Iris pigment epithelial cell (primary cell): ENCODE results near the gene SIGLEC10.
"Not testable (repeated sequence)": the region's sequence is repeated elsewhere in the genome, so short reads cannot be mapped to it uniquely, and the experiment has no call there.

ENCODE experiments used
- DNase-seq: peaks from one replicate; pipeline ENCODE4 v3.0.0-alpha.2; 2011; ENCODE audit warnings: low read depth

The SIGLEC10 gene

GRCh38 chr19:51439021-51439465, 21.6 kb upstream of the SIGLEC10 start:
- DNase-seq = peak; percentile 23

DNA sequence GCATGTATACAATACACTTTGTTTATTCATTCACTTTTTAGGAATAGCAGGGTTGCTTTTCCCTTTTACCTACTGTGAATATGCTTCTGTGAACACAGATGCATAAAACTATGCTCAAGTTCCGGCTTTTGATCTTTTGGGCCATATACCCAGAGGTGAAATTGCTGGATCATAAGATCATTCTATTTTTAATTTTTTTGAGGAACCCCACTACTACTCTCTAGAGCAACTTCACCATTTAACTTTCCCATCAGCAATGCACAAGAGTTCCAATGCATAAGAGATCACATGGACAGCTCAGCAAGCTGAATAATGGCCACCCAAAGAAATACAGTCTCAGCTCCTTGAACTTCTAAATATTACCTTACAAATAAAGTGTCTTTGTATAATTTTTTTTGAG, 17.0 kb upstream of the SIGLEC10 start:
- no peak for DNase-seq

- DNase-seq = no peak
Measured at GRCh38 chr19:51433043-51433442, 15.6 kb upstream of the SIGLEC10 start.

DNA sequence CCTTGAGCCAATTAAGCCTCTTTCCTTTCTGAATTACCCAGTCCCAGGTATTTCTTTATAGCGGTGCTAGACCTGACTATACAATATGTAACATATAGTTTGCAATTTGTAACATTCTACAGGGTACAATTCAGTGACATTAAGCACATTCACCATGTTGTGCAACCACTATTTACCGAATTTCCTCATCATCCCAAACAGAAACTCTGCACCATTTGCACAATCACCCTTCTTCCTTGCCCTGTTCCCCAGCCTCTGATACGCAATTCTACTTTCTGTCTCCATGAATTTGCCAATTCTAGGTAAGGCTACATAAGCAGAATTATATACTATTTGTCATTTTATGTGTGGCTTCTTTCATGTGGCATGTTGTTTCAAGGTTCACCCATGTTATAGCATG, 13.7 kb upstream of the SIGLEC10 start:
- DNase-seq = no peak

DNA sequence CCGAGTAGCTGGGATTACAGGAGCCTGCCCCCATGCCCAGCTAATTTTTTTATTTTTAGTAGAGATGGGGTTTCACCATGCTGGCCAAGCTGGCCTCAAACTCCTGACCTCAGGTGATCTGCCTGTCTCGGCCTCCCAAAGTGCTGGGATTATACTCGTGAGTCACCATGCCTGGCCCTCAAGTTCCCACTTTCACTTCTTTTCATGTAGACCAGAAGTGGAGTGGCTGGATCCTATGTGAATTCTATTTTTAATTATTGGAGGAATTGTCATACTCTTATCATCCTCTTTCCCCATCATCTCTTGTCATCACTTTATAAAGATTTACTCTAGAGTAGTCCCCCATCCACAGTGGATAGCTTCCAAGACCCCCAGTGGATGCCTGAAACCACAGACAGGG, 12.8 kb upstream of the SIGLEC10 start:
- DNase-seq = no peak

DNA sequence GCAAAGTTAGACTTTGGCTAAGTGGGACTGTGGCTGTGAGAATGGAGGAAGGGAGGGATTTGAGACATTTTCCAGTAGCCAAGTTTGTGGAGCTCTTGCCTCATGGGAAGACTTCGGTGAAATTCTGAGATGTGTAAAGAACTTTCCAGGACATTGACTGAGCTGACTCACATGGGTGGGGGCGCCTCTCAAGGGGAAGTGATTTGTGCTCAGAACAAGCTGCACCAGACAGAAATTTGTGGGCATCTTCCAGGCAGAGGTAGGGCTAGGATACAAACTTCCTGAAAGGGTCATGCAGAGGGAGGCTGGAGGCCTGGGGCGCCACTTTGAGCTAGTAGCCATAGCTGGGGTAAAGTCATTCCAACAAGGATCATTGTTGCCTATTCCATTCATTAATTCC, 9.8 kb upstream of the SIGLEC10 start:
- no peak for DNase-seq

GRCh38 chr19:51422053-51422448, 4.6 kb upstream of the SIGLEC10 start:
- peak; percentile 59 for DNase-seq

DNA sequence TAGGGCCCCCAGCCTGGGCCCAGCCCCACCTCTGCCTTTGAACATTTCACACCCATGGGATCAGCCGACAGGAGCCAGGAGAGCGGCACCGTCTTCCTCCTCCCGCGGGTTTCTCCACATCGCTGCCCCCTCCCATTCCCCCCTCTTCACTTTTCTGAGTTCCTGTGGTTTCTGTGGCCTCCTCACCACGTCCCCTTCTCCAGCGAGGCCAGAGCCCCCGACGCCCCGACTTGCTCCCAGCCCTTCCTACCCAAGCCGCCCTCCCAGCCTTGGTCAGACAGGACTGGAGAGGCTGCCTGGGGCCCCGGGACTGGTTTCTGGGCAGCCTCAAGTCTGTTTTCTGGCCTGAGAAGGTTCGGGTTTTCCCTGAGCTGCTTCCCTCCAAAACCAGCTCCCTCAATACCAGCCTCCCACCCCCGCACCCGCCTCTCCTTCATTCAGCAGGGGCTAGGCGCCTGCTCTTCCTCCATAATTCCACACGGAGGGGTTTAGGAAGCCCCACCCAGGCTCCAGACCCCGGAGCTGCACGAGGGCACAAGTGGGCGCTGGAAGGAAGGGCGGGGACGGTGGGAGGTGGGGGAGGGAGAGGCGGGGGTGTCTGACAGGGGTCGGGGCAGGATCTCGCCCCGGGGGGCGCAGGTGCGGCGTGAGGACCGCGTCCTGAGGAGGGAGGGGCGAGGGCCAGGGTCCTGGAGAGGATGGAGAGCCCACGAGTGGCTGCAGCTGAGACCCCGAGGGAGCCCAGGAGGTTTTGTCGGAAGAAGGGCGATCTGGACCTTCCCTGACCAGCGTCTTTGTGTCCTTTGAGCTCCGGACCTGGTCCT, 4.0 kb upstream of the SIGLEC10 start:
- no peak for DNase-seq

DNA sequence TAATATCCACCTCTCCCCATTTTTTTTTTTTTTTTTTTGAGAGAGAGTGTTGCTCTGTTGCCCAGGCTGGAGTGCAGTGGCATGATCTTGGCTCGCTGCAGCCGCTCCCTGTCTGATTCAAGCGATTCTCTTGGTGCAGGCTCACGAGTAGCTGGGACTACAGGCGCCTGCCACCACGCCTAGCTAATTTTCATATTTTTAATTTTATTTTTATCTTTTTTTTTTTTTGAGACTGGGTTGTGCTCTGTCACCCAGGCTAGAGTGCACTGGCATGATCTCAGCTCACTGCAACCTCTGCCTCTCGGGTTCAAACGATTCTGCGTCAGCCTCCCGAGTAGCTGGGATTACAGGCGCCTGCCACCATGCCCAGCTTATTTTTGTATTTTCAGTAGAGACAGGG, 3.1 kb upstream of the SIGLEC10 start:
- DNase-seq = not testable (repeated sequence)

- no peak for DNase-seq
Measured at GRCh38 chr19:51418707-51419106, 1.3 kb upstream of the SIGLEC10 start.

DNA sequence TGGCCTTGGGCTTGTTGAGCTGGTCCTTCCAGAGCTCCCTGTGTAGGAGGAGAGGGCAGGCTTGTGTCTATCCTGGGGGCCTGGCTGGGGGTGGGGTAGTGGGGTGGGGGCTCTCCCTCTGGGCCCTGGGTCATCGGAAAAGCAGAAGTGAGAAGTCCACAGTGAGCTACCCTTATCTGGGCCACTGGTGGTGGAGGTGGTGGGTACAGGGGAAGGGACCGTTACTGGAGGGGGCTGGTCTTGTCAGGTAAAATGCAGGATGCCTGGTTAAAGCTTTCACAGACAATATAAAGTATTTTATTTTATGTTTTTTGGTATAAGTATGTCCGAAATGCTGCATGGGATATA, 342 bp upstream of the SIGLEC10 start:
- DNase-seq = no peak

GRCh38 chr19:51416422-51416821, 1.0 kb downstream of the SIGLEC10 start:
- not testable (repeated sequence) for DNase-seq

DNA sequence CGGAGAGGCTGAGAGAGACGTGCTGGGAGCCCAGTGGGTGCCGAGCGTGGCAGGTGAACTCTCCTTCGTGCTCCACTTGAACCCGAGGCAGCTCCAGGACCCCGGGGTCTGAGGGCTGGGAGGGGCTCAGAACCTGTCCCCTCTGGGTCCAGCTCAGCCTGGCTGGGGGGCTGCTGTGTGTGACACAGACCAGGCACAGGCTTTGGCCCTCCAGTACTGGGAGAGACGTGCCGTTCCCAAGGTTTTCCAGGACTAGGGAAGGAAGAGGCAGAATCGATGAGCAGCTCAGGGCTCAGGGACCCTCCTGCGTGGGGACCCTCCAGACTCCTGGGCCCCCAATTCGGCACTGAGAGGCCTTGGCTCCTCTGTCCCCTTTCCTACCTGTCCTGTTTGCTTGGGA, 2.3 kb downstream of the SIGLEC10 start:
- no peak for DNase-seq

DNA sequence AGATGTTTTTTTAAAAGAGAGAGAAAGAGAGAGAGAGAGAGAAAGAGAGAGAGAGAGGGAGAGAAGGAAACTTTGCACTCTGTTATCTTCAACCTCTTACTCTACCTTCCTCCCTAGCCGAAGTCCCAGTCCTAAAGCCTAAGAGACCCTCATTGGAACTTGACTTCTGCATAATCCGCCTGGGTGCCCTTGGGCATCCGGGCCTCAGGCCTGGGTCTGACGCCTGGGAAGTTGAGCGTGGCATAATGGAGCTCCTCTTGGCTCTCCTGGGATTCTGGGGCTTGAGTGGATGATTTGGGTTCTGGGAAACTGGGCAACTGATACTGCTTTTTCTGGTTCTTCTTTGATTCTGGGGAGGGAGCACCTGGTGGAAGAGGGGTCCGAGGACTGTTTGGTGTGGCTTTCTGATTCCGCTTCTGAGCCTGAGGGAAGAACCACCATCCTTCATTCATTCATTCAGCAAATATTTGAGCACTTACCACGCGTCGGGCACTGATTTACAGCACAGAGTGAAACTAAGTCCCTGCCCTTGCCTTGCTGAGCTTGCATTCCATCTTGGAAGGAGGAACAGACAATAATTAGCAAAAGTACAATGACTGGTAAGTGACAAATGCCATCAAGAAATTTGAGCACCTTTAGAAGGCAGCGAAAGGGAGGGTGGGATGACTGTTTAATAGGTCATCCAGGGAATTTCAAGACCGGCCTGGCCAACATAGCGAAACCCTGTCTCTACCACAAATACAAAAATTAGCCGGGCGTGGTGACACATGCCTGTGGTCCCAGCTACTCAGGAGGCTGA, 6.3 kb downstream of the SIGLEC10 start:
- DNase-seq = no peak

DNA sequence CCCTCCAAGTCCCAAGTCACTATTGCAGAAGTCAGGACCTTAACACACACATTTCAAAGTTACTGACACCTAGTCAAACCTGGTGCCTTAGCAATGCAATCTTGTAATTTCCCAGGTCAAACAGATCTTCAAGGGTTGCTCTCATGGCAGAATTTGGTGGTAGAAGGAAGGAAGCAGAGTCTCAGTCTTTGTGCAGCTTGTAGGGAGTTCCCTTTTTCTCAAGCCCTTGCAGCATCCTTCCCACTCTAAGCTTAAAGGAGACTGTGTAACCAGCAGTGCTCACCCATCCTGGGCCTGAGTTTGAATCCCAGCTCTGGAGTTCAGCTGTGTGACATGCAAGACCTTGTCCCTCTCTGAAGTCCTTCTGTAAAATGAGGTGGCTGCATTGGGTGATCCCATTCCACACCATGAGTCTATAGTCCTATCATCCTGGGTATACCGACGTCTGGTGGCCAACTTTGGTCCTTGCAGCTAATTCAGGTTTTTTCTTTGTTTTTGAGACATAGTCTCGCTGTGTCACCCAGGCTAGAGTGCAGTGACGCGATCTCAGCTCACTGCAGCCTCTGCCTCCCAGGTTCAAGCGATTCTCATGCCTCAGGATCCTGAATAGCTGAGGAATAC, 9.8 kb downstream of the SIGLEC10 start:
- DNase-seq = peak; percentile 15

DNA sequence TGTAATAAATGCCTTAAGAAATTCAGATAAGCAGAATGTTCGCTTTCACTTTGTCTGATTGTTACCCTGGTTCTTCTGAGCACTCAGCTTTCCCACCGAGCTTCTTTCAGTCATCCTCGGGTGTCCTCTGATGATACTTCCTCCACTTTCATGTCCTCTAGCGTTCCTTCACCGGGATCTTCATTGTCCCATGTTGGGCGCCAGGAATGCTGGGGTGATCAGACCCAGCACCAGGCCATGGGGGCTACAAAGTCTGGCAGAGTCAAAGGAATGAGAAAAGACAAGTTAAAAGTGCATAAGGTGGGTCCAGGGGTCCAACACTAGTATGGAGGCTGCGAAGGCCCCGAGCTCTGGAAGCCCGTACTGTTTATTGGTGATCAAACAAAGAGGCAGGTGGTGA, 15.3 kb downstream of the SIGLEC10 start:
- DNase-seq = no peak

DNA sequence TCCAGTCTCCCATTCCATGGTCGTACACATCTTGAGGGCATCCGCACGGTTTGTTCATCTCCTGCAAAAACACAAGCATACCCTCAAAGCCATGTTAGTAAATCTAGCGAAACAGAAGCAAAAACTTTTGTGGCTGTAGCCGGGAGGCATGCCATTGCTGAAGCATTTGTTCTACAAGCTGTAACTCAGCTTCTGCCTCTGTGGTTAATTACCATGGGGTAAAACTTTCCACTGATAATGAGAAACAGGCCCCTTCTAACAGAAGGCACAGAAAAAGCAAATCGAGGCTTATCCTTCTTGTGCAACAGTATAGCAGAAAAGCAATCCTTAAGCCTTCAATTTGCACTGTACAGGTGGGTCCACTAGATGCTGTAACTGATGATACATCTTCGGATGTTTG, 17.5 kb downstream of the SIGLEC10 start:
- DNase-seq = not testable (repeated sequence)

DNA sequence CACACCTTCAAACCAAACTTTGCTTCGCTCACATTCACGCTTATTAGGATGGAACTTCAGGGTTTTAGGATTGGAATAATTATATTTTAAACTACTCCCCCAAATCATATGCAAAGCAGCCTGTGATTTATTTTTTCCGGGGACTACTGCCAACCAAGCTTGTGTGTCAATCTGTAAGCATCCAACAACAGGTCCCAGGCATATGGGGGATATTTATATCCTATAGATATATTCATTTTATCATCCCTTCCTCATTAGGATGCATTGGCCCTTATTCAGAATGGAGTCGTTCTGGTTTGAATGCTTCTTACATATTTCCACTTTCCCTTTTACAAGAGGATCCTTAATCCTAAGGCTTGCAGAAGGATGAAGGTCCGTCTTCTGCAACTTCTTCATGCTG, 18.2 kb downstream of the SIGLEC10 start:
- DNase-seq = no peak

DNA sequence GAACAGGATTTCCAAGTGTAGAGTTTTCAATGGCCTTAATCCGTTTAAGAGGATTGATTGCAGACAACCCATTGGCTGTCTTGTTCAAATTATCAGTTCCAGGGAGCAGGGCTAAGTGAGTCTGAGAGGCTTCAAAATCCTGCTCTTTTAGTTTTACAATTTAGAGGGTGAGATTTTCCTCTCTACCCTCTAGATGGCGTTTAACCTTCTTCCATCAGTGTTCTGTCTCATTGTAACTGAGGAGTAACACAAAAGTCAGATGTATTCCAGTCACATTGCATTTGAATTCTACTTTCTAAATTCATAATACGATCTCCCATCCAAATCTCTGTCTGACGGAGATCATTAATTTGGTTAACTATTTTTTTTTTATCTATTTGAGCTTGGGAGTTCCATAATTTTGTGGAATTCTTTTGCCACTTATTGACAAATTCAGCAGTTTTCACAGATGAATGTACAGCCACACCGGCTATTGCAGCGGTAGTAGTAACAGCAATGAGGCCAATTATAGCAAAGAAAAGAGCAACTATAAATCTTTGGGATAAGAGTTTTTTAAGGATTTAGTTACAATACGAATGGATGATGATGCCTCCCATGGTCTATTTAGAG, 19.2 kb downstream of the SIGLEC10 start:
- peak; percentile 38 for DNase-seq

DNA sequence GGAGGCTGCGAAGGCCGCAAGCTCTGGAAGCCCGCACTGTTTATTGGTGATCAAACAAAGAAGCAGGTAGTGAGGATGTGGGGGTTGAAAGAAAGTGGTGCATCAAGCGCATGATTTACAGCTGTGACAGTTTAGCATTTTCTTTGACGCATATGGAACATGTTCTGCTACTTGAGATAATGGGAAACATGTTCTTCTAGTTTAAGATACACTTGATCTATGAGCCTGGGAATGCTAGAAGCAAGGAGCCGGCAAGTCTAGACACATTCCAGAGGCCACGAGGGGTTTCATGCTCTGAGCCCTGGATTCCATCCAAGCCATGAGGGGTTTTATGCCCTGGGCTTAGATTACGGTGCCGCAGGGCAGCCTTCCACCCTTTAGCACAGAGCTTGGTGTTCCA, 20.0 kb downstream of the SIGLEC10 start:
- DNase-seq = peak; percentile 23

- DNase-seq = no peak
Measured at GRCh38 chr19:51396175-51396574, 21.3 kb downstream of the SIGLEC10 start.

- DNase-seq = peak; percentile 99
Measured at GRCh38 chr19:51394050-51394836, 23.2 kb downstream of the SIGLEC10 start.
